Measurements from ENCODE around the gene SH3BP1.

The SH3BP1 gene

GRCh38 chr22:37674248-37674647 lies 34.8 kb downstream of the SH3BP1 start:
- H3K27ac ChIP-seq (ENCODE audit: low read depth, low read length), result no peak overlapping the region

GRCh38 chr22:37674951-37675929 lies 35.8 kb downstream of the SH3BP1 start, which contains the start of gene LGALS1:
Gene LGALS1, plus strand, starts transcription at chr22:37675636. Its CDS starts 67 bp downstream, at chr22:37675703.
- Histone ChIP-seq H3K27ac (ENCODE audit: low read depth, low read length) (peak within 1 kb of the TSS; percentile 75), H3K4me2 (ENCODE audit: low read depth, low read length, poor library complexity, severe bottlenecking) (peak within 1 kb of the TSS; percentile 78), H2AFZ (ENCODE audit: low read depth, low read length, severe bottlenecking) (peak within 1 kb of the TSS; percentile 84), H3F3A (ENCODE audit: insufficient read depth) (peaks cover 15% of the 10 kb centered on the region), H3K79me2 (ENCODE audit: insufficient read depth, low read length) (no peaks in the 10 kb centered on the region), H3K27me3 (ENCODE audit: low read length) (no peaks in the 10 kb centered on the region), H3K9me3 (ENCODE audit: insufficient read depth, low read length) (no peaks in the 10 kb centered on the region), H3K4me3 (ENCODE audit: insufficient read depth, low read length, poor library complexity, severe bottlenecking) (peak within 1 kb of the TSS; percentile 55), H3K36me3 (ENCODE audit: low read length) (no peaks in the 10 kb centered on the region), H3K9ac (ENCODE audit: low read length) (peak within 1 kb of the TSS; percentile 47), H4K20me1 (ENCODE audit: low read depth, low read length) (no peaks in the 10 kb centered on the region), H3K9me2 (replicated peaks; ENCODE audit: insufficient read depth, low read length) (no peaks in the 10 kb centered on the region)
- no peak for TF ChIP-seq CTCF (IDR thresholded peaks at IDR 0.05; ENCODE audit: insufficient read depth, low read length, poor library complexity, severe bottlenecking)
- TF ChIP-seq EZH2phosphoT487 (conservative IDR thresholded peaks at IDR 0.05; ENCODE audit: low read length), result no peak

More at GRCh38 chr22:37674248-37674647, 34.8 kb downstream of the SH3BP1 start:
- Histone ChIP-seq H3K9me2 (replicated peaks; ENCODE audit: insufficient read depth, low read length) (no peaks in the 10 kb centered on the region), H3K36me3 (ENCODE audit: low read length) (no peaks in the 10 kb centered on the region), H2AFZ (ENCODE audit: low read depth, low read length, severe bottlenecking) (no peak overlapping the region), H3K9me3 (ENCODE audit: insufficient read depth, low read length) (no peaks in the 10 kb centered on the region), H4K20me1 (ENCODE audit: low read depth, low read length) (no peaks in the 10 kb centered on the region), H3F3A (ENCODE audit: insufficient read depth) (peaks cover 13% of the 10 kb centered on the region), H3K4me2 (ENCODE audit: low read depth, low read length, poor library complexity, severe bottlenecking) (no peak overlapping the region), H3K79me2 (ENCODE audit: insufficient read depth, low read length) (no peaks in the 10 kb centered on the region), H3K9ac (ENCODE audit: low read length) (no peak overlapping the region), H3K27me3 (ENCODE audit: low read length) (no peaks in the 10 kb centered on the region), H3K4me3 (ENCODE audit: insufficient read depth, low read length, poor library complexity, severe bottlenecking) (no peak overlapping the region)
- TF ChIP-seq CTCF (IDR thresholded peaks at IDR 0.05; ENCODE audit: insufficient read depth, low read length, poor library complexity, severe bottlenecking), result no peak
- TF ChIP-seq EZH2phosphoT487 (conservative IDR thresholded peaks at IDR 0.05; ENCODE audit: low read length), result no peak

GRCh38 chr22:37675930-37676735 lies 36.7 kb downstream of the SH3BP1 start:
- Histone ChIP-seq H3K9me2 (replicated peaks; ENCODE audit: insufficient read depth, low read length) (no peaks in the 10 kb centered on the region), H3K9me3 (ENCODE audit: insufficient read depth, low read length) (no peaks in the 10 kb centered on the region), H3K79me2 (ENCODE audit: insufficient read depth, low read length) (no peaks in the 10 kb centered on the region), H4K20me1 (ENCODE audit: low read depth, low read length) (no peaks in the 10 kb centered on the region), H3K9ac (ENCODE audit: low read length) (peak overlapping the region; percentile 47), H3K27ac (ENCODE audit: low read depth, low read length) (peak overlapping the region; percentile 75), H3K4me3 (ENCODE audit: insufficient read depth, low read length, poor library complexity, severe bottlenecking) (peak overlapping the region; percentile 55), H3K36me3 (ENCODE audit: low read length) (no peaks in the 10 kb centered on the region), H3K27me3 (ENCODE audit: low read length) (no peaks in the 10 kb centered on the region), H3F3A (ENCODE audit: insufficient read depth) (peaks cover 16% of the 10 kb centered on the region), H3K4me2 (ENCODE audit: low read depth, low read length, poor library complexity, severe bottlenecking) (peak overlapping the region; percentile 78), H2AFZ (ENCODE audit: low read depth, low read length, severe bottlenecking) (no peak overlapping the region)
- TF ChIP-seq CTCF (IDR thresholded peaks at IDR 0.05; ENCODE audit: insufficient read depth, low read length, poor library complexity, severe bottlenecking), result no peak
- no peak for TF ChIP-seq EZH2phosphoT487 (conservative IDR thresholded peaks at IDR 0.05; ENCODE audit: low read length)
